ENCODE results near the gene ATP8B2.

ATP8B2 gene

DNA sequence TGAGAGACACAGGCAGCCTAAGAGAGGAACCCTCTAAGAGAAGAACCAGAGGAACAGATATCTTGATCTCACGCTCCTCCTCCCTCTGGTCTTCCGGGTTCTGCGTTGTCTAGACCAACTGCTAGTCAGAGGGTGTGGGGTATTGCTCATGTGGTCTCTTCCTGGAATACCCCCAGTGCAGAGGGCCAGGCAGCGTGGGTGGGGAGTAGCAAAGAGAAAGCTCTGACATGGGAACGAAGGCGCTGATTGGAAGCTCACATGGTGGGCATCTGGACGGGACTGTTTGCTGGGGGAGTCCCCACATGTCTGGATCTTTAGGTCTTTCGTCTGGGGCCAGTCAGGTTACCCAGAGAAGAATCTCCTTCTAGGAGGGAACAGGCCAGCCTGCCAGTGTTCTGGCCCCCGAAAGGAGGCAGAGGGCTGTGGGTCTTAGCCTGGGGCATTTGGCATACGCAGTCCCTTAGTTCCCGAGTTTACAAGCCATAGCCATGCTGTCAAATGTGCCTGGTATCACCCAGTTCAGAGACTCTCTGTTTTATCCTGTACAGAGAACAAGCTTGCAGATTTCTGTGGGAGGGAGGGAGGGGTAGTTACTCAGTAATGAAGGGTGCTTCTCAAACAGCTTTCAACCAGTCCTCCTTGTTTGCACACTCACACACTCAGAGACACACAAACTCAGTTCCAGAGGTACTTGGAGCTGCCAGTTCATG, 61.5 kb downstream of the ATP8B2 start:
- no peak overlapping the region for H3K4me2 ChIP-seq (ENCODE audit: insufficient read depth, low read length)
- DNase-seq = no peak
- ATAC-seq (ENCODE audit: insufficient read depth, low read depth) = no peak

DNA sequence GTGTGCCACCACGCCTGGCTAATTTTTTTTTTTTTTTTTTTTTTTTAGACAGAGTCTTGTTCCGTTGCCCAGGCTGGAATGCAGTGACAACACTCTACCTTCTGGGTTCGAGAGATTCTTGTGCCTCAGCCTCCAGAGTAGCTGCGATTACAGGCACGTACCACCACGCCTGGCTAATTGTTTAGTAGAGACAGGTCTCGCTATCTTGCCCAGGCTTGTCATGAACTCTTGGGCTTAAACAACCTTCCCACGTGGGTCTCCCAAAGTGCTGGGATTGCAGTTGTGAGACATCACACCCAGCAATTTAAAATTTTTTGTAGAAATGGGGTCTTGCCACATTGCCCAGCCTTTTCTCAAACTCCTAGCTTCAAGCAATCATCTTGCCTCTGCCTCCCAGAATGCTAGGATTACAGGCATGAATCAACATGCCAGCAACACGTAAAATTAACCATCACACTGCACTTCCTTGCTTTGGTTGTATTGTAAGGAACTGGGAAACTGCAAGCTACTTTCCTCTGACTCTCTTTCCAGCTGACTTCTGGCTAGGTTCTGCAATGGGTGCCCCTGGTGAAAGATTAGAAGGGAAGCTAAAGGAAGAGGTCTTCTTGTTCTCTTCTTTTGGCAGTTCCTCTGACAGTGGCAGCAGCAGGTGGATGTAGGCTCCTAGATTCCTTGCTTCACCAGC, 65.9 kb downstream of the ATP8B2 start:
- H4K20me1 ChIP-seq (ENCODE audit: insufficient read depth, low read length) = no peaks in the 10 kb centered on the region
- no peaks in the 10 kb centered on the region for H3K36me3 ChIP-seq (ENCODE audit: insufficient read depth, low read length)
- no peak overlapping the region for H3K27ac ChIP-seq (ENCODE audit: low read length)
- no peaks in the 10 kb centered on the region for H3K79me2 ChIP-seq (ENCODE audit: insufficient read depth, low read length)
- no peak overlapping the region for H3K9ac ChIP-seq (ENCODE audit: low read depth, low read length)
- no peak overlapping the region for H3K4me2 ChIP-seq (ENCODE audit: insufficient read depth, low read length)
- no peaks in the 10 kb centered on the region for H3K9me3 ChIP-seq (ENCODE audit: insufficient read depth, low read length, severe bottlenecking)
- no peak for DNase-seq
- ATAC-seq (ENCODE audit: insufficient read depth, low read depth) = no peak
- H2AFZ ChIP-seq (ENCODE audit: low read depth, low read length) = no peak overlapping the region
- TF ChIP-seq EZH2 (IDR thresholded peaks at IDR 0.05; ENCODE audit: borderline replicate concordance, low read depth, low read length, severe bottlenecking) = no peak
- TF ChIP-seq, protein P1, sequence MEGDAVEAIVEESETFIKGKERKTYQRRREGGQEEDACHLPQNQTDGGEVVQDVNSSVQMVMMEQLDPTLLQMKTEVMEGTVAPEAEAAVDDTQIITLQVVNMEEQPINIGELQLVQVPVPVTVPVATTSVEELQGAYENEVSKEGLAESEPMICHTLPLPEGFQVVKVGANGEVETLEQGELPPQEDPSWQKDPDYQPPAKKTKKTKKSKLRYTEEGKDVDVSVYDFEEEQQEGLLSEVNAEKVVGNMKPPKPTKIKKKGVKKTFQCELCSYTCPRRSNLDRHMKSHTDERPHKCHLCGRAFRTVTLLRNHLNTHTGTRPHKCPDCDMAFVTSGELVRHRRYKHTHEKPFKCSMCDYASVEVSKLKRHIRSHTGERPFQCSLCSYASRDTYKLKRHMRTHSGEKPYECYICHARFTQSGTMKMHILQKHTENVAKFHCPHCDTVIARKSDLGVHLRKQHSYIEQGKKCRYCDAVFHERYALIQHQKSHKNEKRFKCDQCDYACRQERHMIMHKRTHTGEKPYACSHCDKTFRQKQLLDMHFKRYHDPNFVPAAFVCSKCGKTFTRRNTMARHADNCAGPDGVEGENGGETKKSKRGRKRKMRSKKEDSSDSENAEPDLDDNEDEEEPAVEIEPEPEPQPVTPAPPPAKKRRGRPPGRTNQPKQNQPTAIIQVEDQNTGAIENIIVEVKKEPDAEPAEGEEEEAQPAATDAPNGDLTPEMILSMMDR (IDR thresholded peaks at IDR 0.05; ENCODE audit: borderline replicate concordance, extremely low read depth, low read length, poor library complexity, severe bottlenecking) = no peak
- no peaks in the 10 kb centered on the region for H3K27me3 ChIP-seq (ENCODE audit: insufficient read depth, low read length, poor library complexity)
- H3K4me3 ChIP-seq (ENCODE audit: low read depth in 1 of 2, low read length in 2 of 2) = no peak overlapping the region
- no peaks in the 10 kb centered on the region for H3K4me1 ChIP-seq (ENCODE audit: insufficient read depth, low read length)

More for the DNA sequence above, 61.5 kb downstream of the ATP8B2 start:
- no peaks in the 10 kb centered on the region for H3K79me2 ChIP-seq (ENCODE audit: insufficient read depth, low read length)
- H4K20me1 ChIP-seq (ENCODE audit: insufficient read depth, low read length) = no peaks in the 10 kb centered on the region
- H3K27ac ChIP-seq (ENCODE audit: low read length) = no peak overlapping the region
- H3K27me3 ChIP-seq (ENCODE audit: insufficient read depth, low read length, poor library complexity) = peaks cover 3% of the 10 kb centered on the region
- H3K4me3 ChIP-seq (ENCODE audit: low read depth in 1 of 2, low read length in 2 of 2) = no peak overlapping the region
- TF ChIP-seq EZH2 (IDR thresholded peaks at IDR 0.05; ENCODE audit: borderline replicate concordance, low read depth, low read length, severe bottlenecking) = no peak
- TF ChIP-seq, protein P1 (IDR thresholded peaks at IDR 0.05; ENCODE audit: borderline replicate concordance, extremely low read depth, low read length, poor library complexity, severe bottlenecking) = no peak
- H2AFZ ChIP-seq (ENCODE audit: low read depth, low read length) = no peak overlapping the region
- H3K9me3 ChIP-seq (ENCODE audit: insufficient read depth, low read length, severe bottlenecking) = no peaks in the 10 kb centered on the region
- H3K4me1 ChIP-seq (ENCODE audit: insufficient read depth, low read length) = no peaks in the 10 kb centered on the region
- H3K9ac ChIP-seq (ENCODE audit: low read depth, low read length) = no peak overlapping the region
- H3K36me3 ChIP-seq (ENCODE audit: insufficient read depth, low read length) = no peaks in the 10 kb centered on the region

- Histone ChIP-seq H3K4me3 (ENCODE audit: low read depth in 1 of 2, low read length in 2 of 2) (no peak overlapping the region), H3K9me3 (ENCODE audit: insufficient read depth, low read length, severe bottlenecking) (no peaks in the 10 kb centered on the region), H3K27ac (ENCODE audit: low read length) (no peak overlapping the region), H4K20me1 (ENCODE audit: insufficient read depth, low read length) (peaks cover 5% of the 10 kb centered on the region; the same call in 1 of the 2 replicates), H2AFZ (ENCODE audit: low read depth, low read length) (no peak overlapping the region), H3K79me2 (ENCODE audit: insufficient read depth, low read length) (no peaks in the 10 kb centered on the region), H3K27me3 (ENCODE audit: insufficient read depth, low read length, poor library complexity) (peaks cover 17% of the 10 kb centered on the region), H3K9ac (ENCODE audit: low read depth, low read length) (no peak overlapping the region), H3K36me3 (ENCODE audit: insufficient read depth, low read length) (no peaks in the 10 kb centered on the region), H3K4me2 (ENCODE audit: insufficient read depth, low read length) (no peak overlapping the region), H3K4me1 (ENCODE audit: insufficient read depth, low read length) (peaks cover 6% of the 10 kb centered on the region)
- ATAC-seq (ENCODE audit: insufficient read depth, low read depth) = no peak
- DNase-seq = no peak
- TF ChIP-seq EZH2 (IDR thresholded peaks at IDR 0.05; ENCODE audit: borderline replicate concordance, low read depth, low read length, severe bottlenecking) = no peak
- TF ChIP-seq, protein P1 (IDR thresholded peaks at IDR 0.05; ENCODE audit: borderline replicate concordance, extremely low read depth, low read length, poor library complexity, severe bottlenecking) = no peak
Observed at GRCh38 chr1:154398141-154398540, 72.8 kb downstream of the ATP8B2 start.

Data from DND-41 (cell line).